ENCODE data around the gene ATG16L1.
"Not testable (repeated sequence)": the region's sequence is repeated elsewhere in the genome, so short reads cannot be mapped to it uniquely, and the experiment has no call there.

Gene ATG16L1

DNA sequence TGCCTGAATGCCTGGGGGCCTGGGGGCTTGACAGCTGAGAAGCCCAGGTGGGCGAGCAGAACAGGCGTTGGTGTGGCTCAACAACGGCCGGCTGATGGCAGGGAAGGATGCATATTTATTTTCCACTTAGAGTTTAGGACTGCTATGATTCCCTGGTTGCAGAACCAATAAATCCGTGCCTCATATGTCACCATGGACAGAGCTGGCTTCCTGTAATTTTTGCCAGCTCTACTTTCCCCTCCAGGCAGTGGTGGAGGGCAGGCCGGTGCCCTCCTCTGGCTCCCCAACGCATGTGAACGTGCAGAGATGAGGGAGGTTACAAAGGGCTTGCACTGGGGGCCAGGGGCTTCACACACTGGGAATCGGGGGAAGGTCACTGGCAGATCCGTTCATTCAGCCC lies 74.3 kb downstream of the ATG16L1 start:
- no peak for DNase-seq (ENCODE audit: insufficient read length, low spot score)
- FAIRE-seq: no peak

DNA sequence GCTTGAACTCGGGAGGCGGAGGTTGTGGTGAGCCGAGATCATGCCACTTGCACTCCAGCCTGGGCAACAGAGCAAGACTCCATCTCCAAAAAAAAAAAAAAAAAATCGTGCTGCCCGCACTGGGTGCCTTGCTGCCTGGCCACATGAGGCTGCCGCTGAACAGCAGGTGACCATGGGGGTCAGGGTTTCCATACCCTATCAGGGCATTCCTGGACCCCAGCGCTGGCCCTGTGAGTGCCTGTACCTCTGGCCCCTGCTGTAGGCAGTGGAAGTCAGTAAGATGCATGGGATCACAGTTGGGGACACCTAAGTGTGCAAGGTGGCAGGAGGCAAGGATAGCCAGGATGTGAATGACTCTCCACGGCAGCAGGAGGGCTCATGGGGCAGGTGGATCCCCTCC lies 75.0 kb downstream of the ATG16L1 start:
- DNase-seq (ENCODE audit: insufficient read length, low spot score): no peak
- FAIRE-seq: no peak

DNA sequence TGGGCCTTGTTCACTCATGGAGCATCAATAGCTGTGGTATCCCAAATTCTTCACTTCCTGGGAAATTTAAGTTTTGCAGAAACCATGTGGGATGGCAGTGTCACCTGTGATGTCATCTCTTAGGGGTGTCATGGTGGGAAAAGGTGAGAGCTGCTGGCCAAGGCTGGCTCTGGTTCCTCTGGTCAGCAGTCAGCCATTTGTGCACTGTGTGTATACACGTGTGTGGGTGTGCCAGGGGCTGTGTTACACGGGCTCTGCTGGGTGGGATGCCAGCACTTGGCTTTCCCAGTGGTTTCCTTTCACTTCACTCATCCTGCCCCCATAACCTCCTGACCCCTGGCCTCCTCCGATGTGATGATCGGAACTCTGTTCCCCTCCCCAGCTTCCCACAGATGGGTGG lies 77.4 kb downstream of the ATG16L1 start:
- DNase-seq (ENCODE audit: insufficient read length, low spot score) (no peak), FAIRE-seq (no peak)

DNA sequence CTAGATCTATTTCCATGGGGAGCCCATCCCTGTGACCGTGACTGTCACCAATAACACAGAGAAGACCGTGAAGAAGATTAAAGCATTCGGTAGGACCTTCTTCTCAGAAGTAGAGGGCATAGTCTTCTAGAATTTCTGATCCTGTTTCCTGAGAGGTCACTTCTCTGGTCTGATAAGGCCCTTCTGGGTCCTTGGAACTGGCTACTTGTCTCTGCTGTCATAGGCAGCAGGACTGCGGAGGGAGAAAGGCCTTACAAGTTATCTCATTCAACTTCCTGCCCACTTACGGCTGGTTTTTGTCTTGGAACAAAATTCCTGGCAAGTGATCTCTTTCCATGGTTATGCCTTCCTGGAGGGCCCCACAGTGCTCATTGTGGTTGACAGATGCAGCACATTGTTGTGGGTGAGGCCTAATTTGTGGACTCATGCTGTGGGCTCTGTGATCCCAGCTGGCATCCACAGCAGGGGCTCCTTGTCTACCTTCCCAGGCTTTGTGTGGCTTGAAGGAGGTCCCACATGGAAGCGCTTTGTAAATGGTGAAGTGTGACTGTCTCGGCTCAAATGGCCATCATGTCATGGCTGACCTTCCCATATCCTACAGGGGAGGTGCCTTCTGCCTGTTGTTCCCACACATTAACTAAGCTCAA lies 78.1 kb downstream of the ATG16L1 start:
- DNase-seq (ENCODE audit: insufficient read length, low spot score) (no peak), FAIRE-seq (no peak)

DNA sequence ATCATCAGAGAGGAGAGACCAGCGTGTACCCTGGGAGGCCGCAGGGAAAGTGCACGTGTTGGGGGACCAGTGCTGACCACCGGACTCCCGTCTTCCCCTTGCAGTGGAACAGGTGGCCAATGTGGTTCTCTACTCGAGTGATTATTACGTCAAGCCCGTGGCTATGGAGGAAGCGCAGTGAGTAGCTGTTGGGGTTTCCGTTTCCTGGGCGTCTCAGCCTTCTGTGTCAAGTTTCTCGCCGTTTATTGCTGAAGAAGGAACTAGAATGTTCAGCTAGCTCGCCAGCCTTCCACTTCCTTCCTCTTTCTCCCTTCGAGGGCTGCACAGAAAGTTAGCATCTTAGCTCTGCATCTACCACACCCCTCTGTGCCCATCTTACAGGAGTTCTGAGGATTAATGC lies 80.1 kb downstream of the ATG16L1 start:
- FAIRE-seq (no peak), DNase-seq (ENCODE audit: insufficient read length, low spot score) (no peak)

DNA sequence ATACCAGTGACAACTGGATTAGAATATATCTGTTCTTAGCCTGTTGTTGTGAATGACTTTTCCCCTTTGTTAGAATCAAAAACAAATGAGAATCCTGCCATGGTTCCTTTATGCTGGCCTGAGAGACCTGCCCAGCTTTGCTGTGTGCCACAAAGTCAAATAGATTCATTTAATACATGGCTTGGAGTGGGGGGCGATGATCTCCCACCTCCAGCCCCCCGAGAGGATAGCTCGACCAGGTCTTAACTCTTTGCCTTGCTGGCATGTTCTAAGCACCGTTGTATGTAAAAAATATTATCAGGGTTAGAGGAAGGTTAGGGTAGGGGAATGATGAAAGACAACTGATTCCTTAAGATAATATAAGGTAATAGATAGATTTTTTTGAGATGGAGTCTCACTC lies 80.7 kb downstream of the ATG16L1 start:
- no peak for FAIRE-seq
- DNase-seq (ENCODE audit: insufficient read length, low spot score): no peak

DNA sequence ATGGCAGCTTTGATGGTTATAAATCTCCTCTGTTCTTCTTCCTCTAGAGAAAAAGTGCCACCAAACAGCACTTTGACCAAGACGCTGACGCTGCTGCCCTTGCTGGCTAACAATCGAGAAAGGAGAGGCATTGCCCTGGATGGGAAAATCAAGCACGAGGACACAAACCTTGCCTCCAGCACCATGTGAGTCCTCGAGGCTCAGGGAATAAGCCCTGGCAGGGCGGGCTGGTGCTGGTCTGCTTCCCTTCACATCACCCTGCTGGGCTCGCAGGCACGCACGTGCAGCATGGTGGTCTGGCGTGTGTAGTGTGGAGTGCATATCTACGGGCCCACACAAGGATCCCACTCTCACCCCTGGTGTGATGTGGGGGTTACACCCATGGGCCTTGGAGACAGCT lies 83.4 kb downstream of the ATG16L1 start:
- DNase-seq (ENCODE audit: insufficient read length, low spot score): no peak
- FAIRE-seq: no peak

DNA sequence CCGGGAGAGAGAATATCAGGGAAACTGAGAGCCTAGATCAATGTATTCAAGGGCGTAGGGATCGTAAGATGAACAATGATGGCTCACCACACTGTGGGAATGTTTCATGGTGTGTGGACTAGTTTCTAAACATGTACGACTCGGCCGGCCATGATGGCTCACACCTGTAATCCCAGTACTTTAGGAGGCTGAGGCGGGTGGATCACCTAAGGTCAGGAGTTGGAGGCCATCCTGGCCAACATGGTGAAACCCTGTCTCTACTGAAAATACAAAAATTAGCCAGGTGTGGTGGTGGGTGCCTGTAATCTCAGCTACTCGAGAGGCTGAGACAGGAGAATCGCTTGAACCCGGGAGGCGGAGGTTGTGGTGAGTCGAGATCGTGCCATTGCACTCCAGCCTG lies 84.6 kb downstream of the ATG16L1 start:
- not testable (repeated sequence) for FAIRE-seq; DNase-seq (ENCODE audit: insufficient read length, low spot score)

DNA sequence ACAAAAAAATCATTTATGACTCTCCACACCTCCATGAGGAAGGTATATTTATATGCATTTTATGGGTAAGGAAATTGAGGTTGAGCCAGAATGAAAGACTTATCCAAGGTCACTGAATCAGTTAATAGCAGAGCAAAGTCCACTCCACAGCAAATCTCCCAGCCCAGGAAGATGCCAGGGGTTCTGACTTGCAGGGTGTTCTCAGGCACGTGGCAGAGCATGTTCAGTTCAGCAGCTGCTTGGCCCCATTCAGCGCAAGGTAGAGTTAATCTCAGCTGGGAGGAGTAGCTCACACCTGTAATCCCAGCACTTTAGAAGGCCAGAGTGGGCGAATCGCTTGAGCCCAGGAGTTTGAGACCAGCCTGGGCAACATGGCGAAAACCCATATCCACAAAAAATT lies 85.1 kb downstream of the ATG16L1 start:
- FAIRE-seq: no peak
- no peak for DNase-seq (ENCODE audit: insufficient read length, low spot score)

DNA sequence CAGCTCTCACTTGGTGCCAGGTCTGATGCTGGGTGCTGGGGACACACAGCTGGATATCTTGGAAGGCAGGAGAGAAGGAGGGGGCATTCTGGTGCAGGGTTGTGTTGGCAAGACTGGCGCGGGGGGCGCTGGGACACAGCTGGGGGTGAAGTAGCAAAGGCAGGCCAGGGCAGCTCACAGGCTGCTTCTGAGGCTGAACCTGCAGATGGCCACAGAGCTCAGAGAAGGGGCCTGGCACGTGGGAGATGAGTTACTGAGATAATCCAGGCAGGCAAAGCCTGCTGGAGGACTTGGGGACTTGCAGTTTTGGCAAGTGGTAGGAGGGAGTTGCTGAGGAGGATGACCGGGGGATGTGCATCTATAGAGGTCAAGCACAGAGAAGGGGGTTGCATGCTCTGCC lies 86.6 kb downstream of the ATG16L1 start:
- FAIRE-seq: no peak
- DNase-seq (ENCODE audit: insufficient read length, low spot score): no peak

DNA sequence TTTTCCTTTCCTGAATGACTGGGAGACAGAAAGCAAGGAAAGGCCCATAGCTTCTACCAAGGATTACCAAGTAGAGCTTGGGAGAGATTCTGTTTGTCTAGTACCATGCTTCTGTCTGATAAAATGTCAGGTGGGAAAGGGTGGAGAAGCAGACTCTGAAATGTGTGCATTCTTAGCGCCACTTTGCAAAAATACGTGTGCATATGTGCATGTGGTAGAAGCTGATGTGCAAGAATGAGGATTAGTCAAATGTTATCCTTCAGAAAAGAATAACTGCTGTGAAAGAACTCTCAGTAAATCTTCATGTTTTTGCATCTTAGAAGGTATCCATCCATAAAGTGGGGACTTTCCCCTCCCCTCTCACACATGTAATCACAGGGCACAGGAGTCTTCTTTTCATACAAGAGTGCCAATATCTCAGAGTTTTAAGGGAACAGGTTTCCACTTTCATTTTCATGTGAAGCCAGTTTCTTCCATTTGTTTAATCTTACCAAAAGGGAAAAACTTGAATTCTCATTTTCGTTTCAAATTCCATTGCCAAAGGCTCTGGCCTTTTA lies 87.4 kb downstream of the ATG16L1 start:
- DNase-seq (ENCODE audit: insufficient read length, low spot score): no peak
- FAIRE-seq: no peak

DNA sequence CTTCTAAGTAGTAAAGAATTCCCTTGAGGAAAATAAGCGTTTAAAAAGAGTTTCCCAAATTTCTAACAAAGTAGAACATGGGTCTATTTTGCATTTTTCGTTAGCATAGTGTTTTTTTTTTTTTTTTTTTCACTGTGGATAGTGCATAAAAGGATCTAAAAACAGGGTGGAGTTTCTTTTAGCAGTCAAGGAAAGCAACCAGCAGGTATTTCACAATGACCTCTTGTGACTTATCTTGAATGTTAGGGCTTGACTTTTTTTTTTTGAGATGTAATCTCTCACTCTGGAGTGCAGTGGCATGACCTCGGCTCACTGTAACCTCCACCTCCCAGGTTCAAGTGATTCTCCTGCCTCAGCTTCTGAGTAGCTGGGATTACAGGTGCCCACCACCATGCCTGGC lies 88.0 kb downstream of the ATG16L1 start:
- FAIRE-seq: no peak
- DNase-seq (ENCODE audit: insufficient read length, low spot score): no peak

DNA sequence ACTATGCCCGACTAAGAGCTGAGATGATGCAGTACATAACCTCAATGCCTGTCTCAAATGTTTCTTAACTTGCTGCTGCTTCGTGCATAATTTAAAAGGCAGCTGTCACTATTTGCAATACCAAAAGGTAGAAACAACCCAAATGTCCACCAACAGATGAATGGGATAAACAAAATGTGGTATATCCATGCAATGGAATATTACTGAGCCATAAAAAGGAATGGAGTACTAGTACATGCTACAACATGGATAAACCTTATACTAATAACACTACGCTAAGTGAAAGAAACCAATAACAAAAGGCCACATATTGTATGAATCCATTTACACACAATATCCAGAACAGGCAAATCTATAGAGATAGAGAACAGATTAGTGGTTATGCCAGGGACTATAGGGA lies 89.8 kb downstream of the ATG16L1 start:
- no peak for FAIRE-seq
- no peak for DNase-seq (ENCODE audit: insufficient read length, low spot score)

DNA sequence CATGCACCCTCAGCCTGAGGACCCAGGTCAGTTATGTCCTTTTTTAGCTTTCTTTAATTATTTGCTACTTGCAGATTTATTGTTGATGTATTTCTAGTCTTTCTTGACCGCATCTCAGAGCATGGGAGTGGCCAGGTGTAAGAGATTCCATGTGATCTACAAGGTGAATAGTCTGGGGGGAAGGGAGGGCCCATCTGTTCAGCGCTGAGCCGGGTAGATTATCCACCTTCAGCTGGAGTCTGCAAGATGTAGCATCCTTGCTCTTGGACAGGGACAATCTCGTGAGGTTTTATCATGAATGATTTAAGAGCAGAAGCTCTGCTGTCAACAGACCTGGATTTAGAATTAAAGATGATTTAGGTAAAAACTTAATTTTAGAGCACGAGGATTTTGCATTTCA lies 90.8 kb downstream of the ATG16L1 start:
- FAIRE-seq: no peak

DNA sequence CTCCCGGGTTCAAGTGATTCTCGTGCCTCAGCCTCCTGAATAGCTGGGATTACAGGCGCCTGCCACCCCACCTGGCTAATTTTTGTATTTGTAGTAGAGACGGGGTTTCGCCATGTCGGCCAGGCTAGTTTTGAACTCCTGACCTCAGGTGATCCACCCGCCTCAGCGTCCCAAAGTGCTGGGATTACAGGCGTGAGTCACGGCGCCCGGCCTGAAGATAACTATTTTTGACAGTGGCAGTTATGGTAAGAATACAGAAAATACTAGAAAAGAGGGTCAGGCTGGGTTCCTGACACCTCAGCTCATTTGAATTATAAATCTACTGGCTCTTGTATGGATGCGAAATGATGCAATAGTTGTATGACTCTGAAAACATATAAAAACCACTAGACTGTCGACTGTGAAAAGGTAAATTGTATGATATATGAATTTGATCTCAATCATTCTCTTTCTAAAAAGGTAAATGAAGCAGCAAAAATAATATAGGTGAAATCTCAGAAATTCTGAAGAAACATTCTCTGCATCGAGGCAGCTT lies 91.8 kb downstream of the ATG16L1 start:
- FAIRE-seq (no peak), DNase-seq (ENCODE audit: insufficient read length, low spot score) (no peak)

More for the DNA sequence above, 90.8 kb downstream of the ATG16L1 start:
- no peak for DNase-seq (ENCODE audit: insufficient read length, low spot score)
